Femur (tissue), 1 donor: Measurements from ENCODE around the gene CSF1R.
"Not testable (repeated sequence)": the region's sequence is repeated elsewhere in the genome, so short reads cannot be mapped to it uniquely, and the experiment has no call there.

Experiments used
- DNase-seq: peaks from one replicate; pipeline ENCODE4 v3.0.0-alpha.2; 2017

CSF1R gene

GRCh38 chr5:150054569-150054968 is 31.8 kb downstream of the CSF1R start:
- DNase-seq = no peak

- peak; percentile 9 for DNase-seq
Measured at GRCh38 chr5:150053713-150054392, 32.5 kb downstream of the CSF1R start.

- DNase-seq = peak; percentile 13
Measured at GRCh38 chr5:150052956-150053712, 33.2 kb downstream of the CSF1R start.

GRCh38 chr5:150052226-150052955 is 34.0 kb downstream of the CSF1R start:
- peak; percentile 13 for DNase-seq

- no peak for DNase-seq
Measured at GRCh38 chr5:150051657-150052195, 34.6 kb downstream of the CSF1R start.

- DNase-seq = not testable (repeated sequence)
Measured at GRCh38 chr5:150050172-150050811, 36.1 kb downstream of the CSF1R start.

GRCh38 chr5:150046031-150046430 is 40.3 kb downstream of the CSF1R start:
- no peak for DNase-seq

GRCh38 chr5:150045549-150045948 is 40.8 kb downstream of the CSF1R start:
- no peak for DNase-seq

GRCh38 chr5:150044712-150045111 is 41.6 kb downstream of the CSF1R start:
- no peak for DNase-seq

GRCh38 chr5:150044329-150044681 is 42.0 kb downstream of the CSF1R start:
- no peak for DNase-seq

- no peak for DNase-seq
Measured at GRCh38 chr5:150043657-150044328, 42.6 kb downstream of the CSF1R start.

- DNase-seq = no peak
Measured at GRCh38 chr5:150042459-150042858, 43.9 kb downstream of the CSF1R start.

GRCh38 chr5:150038547-150038946 is 47.8 kb downstream of the CSF1R start:
- no peak for DNase-seq

- DNase-seq = no peak
Measured at GRCh38 chr5:150036513-150036912, 49.8 kb downstream of the CSF1R start.

GRCh38 chr5:150035139-150035895 is 51.0 kb downstream of the CSF1R start:
- no peak for DNase-seq

- DNase-seq = peak; percentile 60
Measured at GRCh38 chr5:150034662-150035061, 51.7 kb downstream of the CSF1R start.

- no peak for DNase-seq
Measured at GRCh38 chr5:150033334-150033733, 53.0 kb downstream of the CSF1R start.

GRCh38 chr5:150028047-150028446 is 58.3 kb downstream of the CSF1R start:
- not testable (repeated sequence) for DNase-seq

- DNase-seq = no peak
Measured at GRCh38 chr5:150026682-150027172, 59.6 kb downstream of the CSF1R start.

GRCh38 chr5:150024346-150024984 is 61.9 kb downstream of the CSF1R start:
- no peak for DNase-seq

GRCh38 chr5:150023136-150023535 is 63.2 kb downstream of the CSF1R start:
- DNase-seq = no peak
